Activated naive CD4-positive, alpha-beta T cell (primary cell): ENCODE results near the gene SUN5.
"Not testable (repeated sequence)": the region's sequence is repeated elsewhere in the genome, so short reads cannot be mapped to it uniquely, and the experiment has no call there.

ENCODE experiments used
- DNase-seq, 4 experiments: peaks; one replicate each; lab custom pipeline; 2025; lab: John Stamatoyannopoulos, UW

SUN5 gene, protein sequence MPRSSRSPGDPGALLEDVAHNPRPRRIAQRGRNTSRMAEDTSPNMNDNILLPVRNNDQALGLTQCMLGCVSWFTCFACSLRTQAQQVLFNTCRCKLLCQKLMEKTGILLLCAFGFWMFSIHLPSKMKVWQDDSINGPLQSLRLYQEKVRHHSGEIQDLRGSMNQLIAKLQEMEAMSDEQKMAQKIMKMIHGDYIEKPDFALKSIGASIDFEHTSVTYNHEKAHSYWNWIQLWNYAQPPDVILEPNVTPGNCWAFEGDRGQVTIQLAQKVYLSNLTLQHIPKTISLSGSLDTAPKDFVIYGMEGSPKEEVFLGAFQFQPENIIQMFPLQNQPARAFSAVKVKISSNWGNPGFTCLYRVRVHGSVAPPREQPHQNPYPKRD

DNA sequence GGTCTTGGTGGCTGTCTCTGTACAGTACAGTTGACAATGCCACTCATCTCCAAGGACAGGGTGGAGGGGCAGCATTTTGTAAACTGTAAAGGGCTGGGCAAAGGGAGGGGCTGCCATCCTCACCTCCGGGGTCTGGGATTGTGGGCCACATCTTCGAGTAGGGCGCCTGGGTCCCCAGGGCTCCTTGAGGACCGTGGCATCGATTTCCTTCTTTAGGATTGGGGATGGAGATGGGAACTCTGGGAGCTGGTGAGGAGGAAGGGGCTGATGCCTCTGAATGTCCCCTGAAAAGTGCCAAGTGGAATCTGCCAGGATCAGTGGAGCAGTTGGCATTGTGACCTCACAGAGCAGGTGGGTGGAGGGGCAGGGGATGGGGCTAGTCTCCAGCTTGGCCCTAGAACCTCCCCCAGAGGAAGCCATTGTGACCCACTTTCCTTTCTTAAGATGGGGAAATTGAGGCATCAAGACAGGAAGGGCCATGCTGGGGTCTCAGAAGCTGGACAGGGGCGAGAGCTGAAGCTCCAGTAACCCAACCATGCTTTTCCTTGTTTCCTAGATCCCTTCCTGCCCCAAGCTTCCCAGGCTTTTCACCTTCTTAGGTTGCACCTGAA lies at the start of gene SUN5:
Gene SUN5, minus strand, starts transcription at position 293 of the 611 bp plus-strand sequence. Its CDS starts 93 bp downstream, at position 200.
- DNase-seq: no peak

DNA sequence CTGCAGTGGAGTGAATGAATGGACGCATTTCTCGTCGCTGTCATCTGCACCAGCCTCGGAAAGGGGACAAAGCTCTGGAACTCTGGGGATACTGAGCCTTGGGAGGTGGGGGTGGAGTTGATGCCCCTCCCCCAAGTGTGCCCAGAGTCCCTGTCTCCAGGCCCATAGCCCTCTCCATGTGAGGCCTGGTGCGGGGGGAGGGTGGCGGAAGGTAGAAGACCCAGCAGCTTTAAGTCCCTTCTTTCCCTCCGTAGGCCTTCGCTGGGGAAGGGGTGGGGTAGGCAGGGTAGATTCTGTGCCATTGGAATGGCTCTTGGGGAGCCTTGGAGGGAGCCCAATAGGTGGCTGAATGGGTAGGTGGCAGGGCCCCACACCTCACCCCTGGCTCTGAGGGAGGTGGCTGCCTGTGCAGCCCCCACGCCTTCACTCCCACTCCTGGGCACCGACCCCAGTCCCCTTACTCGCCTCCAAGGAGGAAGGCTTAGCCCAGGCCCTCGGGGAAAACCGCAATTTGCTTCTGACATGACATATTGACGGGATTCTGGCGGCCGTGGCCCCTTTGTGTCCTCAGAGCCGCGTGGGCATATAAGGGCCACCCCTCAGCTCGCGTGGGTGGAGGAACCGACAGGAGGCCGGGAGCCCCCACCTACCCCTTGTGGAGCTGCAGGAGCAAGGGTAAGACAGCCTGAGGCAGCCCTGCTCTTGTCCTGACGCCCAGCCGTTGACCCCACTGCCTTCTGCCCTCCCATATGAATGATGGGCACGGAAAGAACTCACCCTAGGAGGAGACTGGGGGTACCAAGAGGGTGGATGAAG lies 49.3 kb upstream of the SUN5 start, which contains the start of gene BPIFB3:
Gene BPIFB3, plus strand, starts transcription at position 613 of the 816 bp plus-strand sequence. CDS start 1,533 bp downstream, outside the sequence.
- no peak for DNase-seq

GRCh38 chr20:33051333-33051732 lies 47.1 kb upstream of the SUN5 start:
- DNase-seq: no peak

DNA sequence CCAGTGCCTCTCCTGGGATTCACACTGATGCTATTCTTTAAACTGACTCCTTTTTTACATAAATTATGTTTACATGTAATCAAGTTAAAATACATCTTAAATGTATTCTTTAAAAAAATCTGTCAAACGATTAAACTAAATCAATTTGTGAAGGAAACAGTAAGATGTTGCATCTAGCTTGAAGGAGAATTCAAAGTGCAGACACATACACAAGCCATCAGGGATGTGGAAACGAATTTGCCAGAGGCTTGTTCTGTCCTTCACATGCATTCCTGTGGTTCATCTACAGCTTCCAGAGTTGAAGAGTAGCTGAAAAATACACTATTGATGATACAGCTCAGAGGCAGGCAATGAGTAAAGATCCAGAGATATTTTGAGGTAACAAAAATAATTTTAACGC lies 42.2 kb upstream of the SUN5 start:
- no peak for DNase-seq

- not testable (repeated sequence) for DNase-seq
Observed at GRCh38 chr20:33045129-33045721, 41.0 kb upstream of the SUN5 start.

- no peak for DNase-seq
Observed at GRCh38 chr20:33043731-33044181, 39.5 kb upstream of the SUN5 start.

DNA sequence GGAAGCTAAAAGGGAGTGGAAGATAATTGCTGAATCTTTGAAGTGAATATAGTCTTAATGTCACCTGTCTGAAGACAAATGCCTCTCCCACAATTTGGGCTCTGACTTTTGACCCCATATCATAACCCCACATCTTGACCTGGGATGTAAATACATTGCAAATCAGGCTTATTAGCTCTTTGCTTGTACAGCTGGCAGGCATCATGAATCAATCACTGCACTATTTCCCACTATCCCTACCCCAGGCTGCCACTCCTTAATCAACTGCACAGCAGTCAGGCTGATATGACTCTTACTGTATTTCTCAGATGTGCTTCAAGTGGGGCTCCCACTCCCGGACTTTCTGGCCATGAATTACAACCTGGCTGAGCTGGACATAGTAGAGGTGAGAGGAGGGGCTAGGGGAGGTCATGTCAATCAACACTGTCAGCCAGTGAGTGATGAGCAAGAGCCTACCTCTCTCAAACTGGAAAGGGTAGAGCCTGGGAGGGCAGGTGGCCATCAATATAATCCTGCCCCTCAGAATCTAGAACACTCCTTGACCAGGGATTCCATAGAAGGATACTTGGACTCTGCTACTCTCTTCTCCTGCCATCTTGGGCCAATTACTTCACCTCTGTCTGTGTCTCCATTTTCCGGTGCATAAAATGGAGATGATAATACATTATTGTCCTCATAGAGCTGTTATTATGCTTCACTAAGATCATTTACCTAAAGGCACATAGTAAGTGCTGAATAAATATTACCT lies 38.9 kb upstream of the SUN5 start:
- DNase-seq: no peak

GRCh38 chr20:33042430-33042829 lies 38.2 kb upstream of the SUN5 start:
- no peak for DNase-seq

GRCh38 chr20:33038243-33038642 lies 34.0 kb upstream of the SUN5 start:
- no peak for DNase-seq

GRCh38 chr20:33037456-33037855 lies 33.2 kb upstream of the SUN5 start:
- DNase-seq: no peak

DNA sequence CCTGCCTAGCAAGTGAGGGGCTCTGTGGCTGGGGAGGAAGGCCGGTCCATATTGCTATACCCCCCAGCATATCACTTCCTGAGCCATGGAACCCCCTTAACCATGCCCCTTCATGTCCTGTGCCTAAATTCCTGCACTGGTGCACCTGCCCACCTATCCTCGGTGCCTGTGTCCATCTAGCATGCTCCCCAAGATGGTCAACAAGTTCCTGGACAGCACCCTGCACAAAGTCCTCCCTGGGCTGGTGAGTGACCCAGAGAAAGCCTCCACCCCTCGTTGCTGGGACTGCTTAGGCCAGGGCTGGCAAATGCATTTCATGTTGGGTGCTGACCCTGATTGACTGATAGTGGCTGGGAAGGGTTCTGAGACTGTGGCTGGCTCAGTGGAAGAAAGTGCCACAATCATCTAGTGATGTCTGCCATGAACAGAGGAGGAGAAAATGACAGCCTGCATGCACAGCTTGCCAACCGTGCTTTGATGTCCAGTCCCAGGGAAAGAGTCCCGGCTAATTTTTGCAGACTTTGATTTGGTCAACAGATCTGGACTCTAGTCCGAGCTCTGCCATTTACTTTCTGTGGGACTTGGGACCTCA lies 30.8 kb upstream of the SUN5 start:
- DNase-seq: no peak

DNA sequence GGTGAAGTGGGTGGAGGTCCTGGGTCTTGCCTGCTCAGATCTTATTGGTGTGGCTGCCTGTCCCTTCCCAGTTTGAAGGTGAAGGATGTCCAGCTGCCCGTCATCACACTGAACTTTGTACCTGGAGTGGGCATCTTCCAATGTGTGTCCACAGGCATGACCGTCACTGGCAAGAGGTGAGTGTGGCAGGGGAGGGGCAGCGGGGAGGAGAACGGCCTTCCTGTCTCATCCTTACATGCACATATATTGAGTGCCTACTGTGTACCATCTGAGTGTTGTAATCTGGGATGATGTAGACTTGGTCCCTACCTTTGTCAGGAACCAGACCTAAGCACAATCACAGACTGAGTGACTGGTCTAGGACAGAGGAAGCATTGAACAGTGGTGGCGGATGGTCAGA lies 29.9 kb upstream of the SUN5 start:
- no peak for DNase-seq

DNA sequence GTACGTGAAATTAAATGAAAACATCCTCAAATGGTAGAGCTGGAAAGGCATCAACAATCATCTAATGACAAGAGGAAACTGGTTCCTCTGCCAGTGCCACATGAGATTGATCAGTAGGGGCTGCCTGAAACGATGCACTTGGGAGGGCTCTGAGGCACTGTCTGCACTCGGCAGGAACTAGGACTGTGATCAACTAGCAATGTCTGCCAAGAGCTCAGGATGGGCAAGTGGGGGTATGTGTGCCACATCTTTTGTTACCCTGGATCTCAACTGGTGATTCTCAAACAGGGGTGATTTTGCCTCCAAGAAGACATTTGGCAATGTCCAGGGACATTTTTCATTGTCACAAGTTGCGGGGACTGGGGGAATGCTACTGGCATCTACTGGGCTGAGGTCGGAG lies 29.1 kb upstream of the SUN5 start:
- DNase-seq: no peak

DNA sequence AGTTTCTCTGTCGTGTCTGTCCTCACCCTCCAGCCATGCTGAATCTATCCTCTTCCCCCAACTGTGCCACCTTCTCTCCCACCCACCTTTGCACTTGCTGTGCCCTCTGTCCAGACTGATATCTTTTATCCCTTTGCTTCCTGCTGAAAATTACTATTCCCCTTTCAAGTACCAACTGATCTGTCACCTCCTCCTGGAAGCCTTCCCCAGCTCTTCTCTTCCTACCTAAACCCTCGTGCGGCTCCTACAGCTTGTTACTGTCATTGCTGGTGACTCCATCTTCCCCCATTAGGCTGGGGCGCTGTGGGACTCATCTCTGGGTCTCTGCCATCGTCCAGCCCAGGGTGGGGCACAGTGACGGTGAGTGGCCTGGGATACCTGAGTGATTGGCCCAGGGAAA lies 28.3 kb upstream of the SUN5 start:
- DNase-seq: no peak

- no peak for DNase-seq
Observed at GRCh38 chr20:33031531-33031930, 27.3 kb upstream of the SUN5 start, which contains the start of gene BPIFB6. BPIFB6 (plus strand) TSS chr20:33031648; CDS start chr20:33031648, 0 bp downstream.

- no peak for DNase-seq
Observed at GRCh38 chr20:33030569-33030968, 26.3 kb upstream of the SUN5 start.

- DNase-seq: no peak
Observed at GRCh38 chr20:33030076-33030475, 25.8 kb upstream of the SUN5 start.

DNA sequence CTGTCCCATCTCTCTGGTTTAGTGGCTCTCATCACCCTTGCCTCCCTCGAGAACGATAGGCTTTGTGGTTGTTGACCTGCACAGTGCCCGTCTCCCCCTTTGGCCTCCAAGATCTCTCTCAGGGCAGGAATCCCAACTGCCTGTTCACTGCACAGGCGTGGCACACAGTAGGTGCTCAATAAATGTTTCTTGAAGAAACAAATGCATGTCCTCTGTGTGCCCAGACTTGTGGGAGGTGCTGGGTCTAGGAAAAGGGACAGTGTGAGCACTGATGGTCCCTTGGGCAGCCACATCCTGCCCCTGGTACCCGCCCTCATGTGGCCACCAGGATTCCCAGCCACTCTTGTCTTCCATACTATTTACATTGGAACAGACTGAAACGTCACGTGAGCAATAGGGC lies 24.6 kb upstream of the SUN5 start:
- no peak for DNase-seq

- no peak for DNase-seq
Observed at GRCh38 chr20:33027769-33028751, 23.8 kb upstream of the SUN5 start.
